ENCODE data around the gene RSPH9. TPM values are rescaled to one million over a fixed set of nuclear protein-coding genes. Genes with fewer than 3 reads are reported as not detected.

RSPH9 gene
- polyA plus RNA-seq, 3 donors = 0.05 to 0.52 (median 0.13) TPM

- Mint-ChIP-seq H3K27me3 (ENCODE audit: low read depth in 3 of 3) (peaks cover 11 to 25% (median 15%) of the 10 kb centered on the region in 3 donors), H3K27ac (peak overlapping the region in 1 of 7 donors; percentile 73), H3K4me1 (peaks cover 64% of the 10 kb centered on the region), H3K36me3 (peaks cover 0 to 6% of the 10 kb centered on the region in 2 donors), H3K4me3 (no peak overlapping the region), H3K9me3 (peaks cover 0 to 4% (median 0%) of the 10 kb centered on the region in 7 donors)
- no peak for TF ChIP-seq CTCF (IDR thresholded peaks at IDR 0.05)
- Histone ChIP-seq H3K4me2 (replicated peaks; ENCODE audit: extremely low read depth, low read length, poor library complexity, severe bottlenecking) (no peak overlapping the region), H3K27me3 (ENCODE audit: control insufficient read depth in 2 of 2, insufficient read depth in 2 of 2, low read length in 2 of 2) (peaks cover 0 to 6% of the 10 kb centered on the region in 2 donors), H2AFZ (ENCODE audit: insufficient read depth, low read depth, low read length, poor library complexity, severe bottlenecking) (no peak overlapping the region), H3K9me3 (replicated peaks in 1 of 2; ENCODE audit: control insufficient read depth in 1 of 2, insufficient read depth in 1 of 2, low read length in 2 of 2) (no peaks in the 10 kb centered on the region), H3K4me3 (replicated peaks in 1 of 3; ENCODE audit: low read depth in 2 of 3, low read length in 3 of 3) (no peak overlapping the region), H3K79me2 (ENCODE audit: insufficient read depth, low read length) (no peaks in the 10 kb centered on the region), H4K20me1 (ENCODE audit: insufficient read depth, low read length) (no peaks in the 10 kb centered on the region), H3K27ac (ENCODE audit: low read depth in 1 of 2, low read length in 2 of 2) (no peak overlapping the region), H3K4me1 (ENCODE audit: control insufficient read depth in 1 of 2, insufficient read depth in 2 of 2, low read length in 2 of 2) (peaks cover 48 to 69% of the 10 kb centered on the region in 2 donors), H3K9ac (ENCODE audit: insufficient read depth, low read length, poor library complexity, severe bottlenecking) (no peak overlapping the region), H3K36me3 (replicated peaks in 1 of 2; ENCODE audit: control insufficient read depth in 1 of 2, insufficient read depth in 2 of 2, low read length in 2 of 2) (no peaks in the 10 kb centered on the region)
- no CpG with 5 or more reads among the region's 1 CpG for WGBS (ENCODE audit: insufficient coverage)
- intact Hi-C loops (cut with micrococcal nuclease) = loop anchor here in 1 of 2 donors (2.0 kb wide), 1 partner anchor 17 kb away; no protein-coding TSS in a partner anchor
- no peak for DNase-seq
Observed at GRCh38 chr6:43707767-43708166, 62.9 kb downstream of the RSPH9 start.

- peaks cover 52% of the 10 kb centered on the region for H3K4me1 Mint-ChIP-seq
- H3K9me3 Mint-ChIP-seq = peaks cover 0 to 4% (median 0%) of the 10 kb centered on the region in 7 donors
Observed at GRCh38 chr6:43708860-43709653, 64.2 kb downstream of the RSPH9 start.

More at GRCh38 chr6:43708860-43709653, 64.2 kb downstream of the RSPH9 start:
- TF ChIP-seq CTCF (IDR thresholded peaks at IDR 0.05) = no peak
- intact Hi-C loops (cut with micrococcal nuclease) = no loop called here
- Histone ChIP-seq H3K9me3 (replicated peaks in 1 of 2; ENCODE audit: control insufficient read depth in 1 of 2, insufficient read depth in 1 of 2, low read length in 2 of 2) (no peaks in the 10 kb centered on the region), H3K36me3 (replicated peaks in 1 of 2; ENCODE audit: control insufficient read depth in 1 of 2, insufficient read depth in 2 of 2, low read length in 2 of 2) (no peaks in the 10 kb centered on the region), H3K4me2 (replicated peaks; ENCODE audit: extremely low read depth, low read length, poor library complexity, severe bottlenecking) (peak overlapping the region; percentile 21), H3K4me3 (replicated peaks in 1 of 3; ENCODE audit: low read depth in 2 of 3, low read length in 3 of 3) (peak overlapping the region in 1 of 3 experiments; percentile 33), H2AFZ (ENCODE audit: insufficient read depth, low read depth, low read length, poor library complexity, severe bottlenecking) (no peak overlapping the region), H3K9ac (ENCODE audit: insufficient read depth, low read length, poor library complexity, severe bottlenecking) (no peak overlapping the region), H3K4me1 (ENCODE audit: control insufficient read depth in 1 of 2, insufficient read depth in 2 of 2, low read length in 2 of 2) (peaks cover 38 to 57% of the 10 kb centered on the region in 2 donors), H3K79me2 (ENCODE audit: insufficient read depth, low read length) (no peaks in the 10 kb centered on the region), H3K27ac (ENCODE audit: low read depth in 1 of 2, low read length in 2 of 2) (peak overlapping the region in 1 of 2 donors; percentile 17), H4K20me1 (ENCODE audit: insufficient read depth, low read length) (no peaks in the 10 kb centered on the region), H3K27me3 (ENCODE audit: control insufficient read depth in 2 of 2, insufficient read depth in 2 of 2, low read length in 2 of 2) (peaks cover 0 to 6% of the 10 kb centered on the region in 2 donors)
- DNase-seq = peak; percentile 72 to 85 (median 84)
- Mint-ChIP-seq H3K36me3 (peaks cover 0 to 6% of the 10 kb centered on the region in 2 donors), H3K4me3 (peak overlapping the region; percentile 6 to 64), H3K27me3 (ENCODE audit: low read depth in 3 of 3) (peaks cover 17 to 27% (median 20%) of the 10 kb centered on the region in 3 donors), H3K27ac (peak overlapping the region; percentile 51 to 87 (median 76))
- WGBS (ENCODE audit: insufficient coverage) = 0% methylated on average over 2 of the region's 5 CpGs
